AG09319 (cell line): ENCODE measurements around the gene CP.
A peak's percentile ranks its signal among the peaks of the same experiment; 100 is the strongest.

Source experiments
- DNase-seq: peaks from one replicate; pipeline ENCODE4 v3.0.0-alpha.2; 2010; ENCODE audit warnings: low read depth; ENCODE audit errors: extremely low read depth
- TF ChIP-seq, protein P1 (sequence below): IDR thresholded peaks from 2 replicates; pipeline ENCODE4 v1.5.1; 2011; ENCODE audit warnings: low read depth, mild to moderate bottlenecking, inconsistent platforms, low read length, moderate library complexity

The CP gene

GRCh38 chr3:149145356-149145755 is 76.3 kb downstream of the CP start:
- TF ChIP-seq, protein P1, sequence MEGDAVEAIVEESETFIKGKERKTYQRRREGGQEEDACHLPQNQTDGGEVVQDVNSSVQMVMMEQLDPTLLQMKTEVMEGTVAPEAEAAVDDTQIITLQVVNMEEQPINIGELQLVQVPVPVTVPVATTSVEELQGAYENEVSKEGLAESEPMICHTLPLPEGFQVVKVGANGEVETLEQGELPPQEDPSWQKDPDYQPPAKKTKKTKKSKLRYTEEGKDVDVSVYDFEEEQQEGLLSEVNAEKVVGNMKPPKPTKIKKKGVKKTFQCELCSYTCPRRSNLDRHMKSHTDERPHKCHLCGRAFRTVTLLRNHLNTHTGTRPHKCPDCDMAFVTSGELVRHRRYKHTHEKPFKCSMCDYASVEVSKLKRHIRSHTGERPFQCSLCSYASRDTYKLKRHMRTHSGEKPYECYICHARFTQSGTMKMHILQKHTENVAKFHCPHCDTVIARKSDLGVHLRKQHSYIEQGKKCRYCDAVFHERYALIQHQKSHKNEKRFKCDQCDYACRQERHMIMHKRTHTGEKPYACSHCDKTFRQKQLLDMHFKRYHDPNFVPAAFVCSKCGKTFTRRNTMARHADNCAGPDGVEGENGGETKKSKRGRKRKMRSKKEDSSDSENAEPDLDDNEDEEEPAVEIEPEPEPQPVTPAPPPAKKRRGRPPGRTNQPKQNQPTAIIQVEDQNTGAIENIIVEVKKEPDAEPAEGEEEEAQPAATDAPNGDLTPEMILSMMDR, result no peak
- DNase-seq, result no peak

- no peak for DNase-seq
- TF ChIP-seq, protein P1, result no peak
Measured at GRCh38 chr3:149142682-149143081, 78.9 kb downstream of the CP start.

- no peak for DNase-seq
- TF ChIP-seq, protein P1, result no peak
Measured at GRCh38 chr3:149134575-149134974, 87.1 kb downstream of the CP start.

- TF ChIP-seq, protein P1, result no peak
- no peak for DNase-seq
Measured at GRCh38 chr3:149131589-149131988, 90.0 kb downstream of the CP start.

GRCh38 chr3:149129326-149130205 is 92.1 kb downstream of the CP start, which contains the start of gene HPS3:
Gene HPS3, plus strand, starts transcription at chr3:149129638. Its CDS starts 86 bp downstream, at chr3:149129724.
- TF ChIP-seq, protein P1, result no peak
- DNase-seq, result peak; percentile 69

- TF ChIP-seq, protein P1, result no peak
- no peak for DNase-seq
Measured at GRCh38 chr3:149128821-149129220, 92.8 kb downstream of the CP start.
